ENCODE measurements around the gene MTHFR.

- no peak for TF ChIP-seq CTCF (IDR thresholded peaks at IDR 0.05)
- no peak for TF ChIP-seq POLR2A (IDR thresholded peaks at IDR 0.05)
- no peak for TF ChIP-seq POLR2AphosphoS5 (IDR thresholded peaks at IDR 0.05; ENCODE audit: insufficient read depth in 1 of 2, low read depth in 1 of 2)
Observed at GRCh38 chr1:11800756-11801433, 4.9 kb downstream of the MTHFR start.

All from vagina (tissue), 2 donors.